Spinal cord (tissue), 10 donors: ENCODE results near the gene ANP32B. TPM values are rescaled to one million over a fixed set of nuclear protein-coding genes. Genes with fewer than 3 reads are reported as not detected.

ENCODE experiments used
- DNase-seq, 6 donors: peaks; one replicate each; pipeline versions ENCODE4 v3.0.0 to v3.0.0-alpha.2; 2013 to 2015; ENCODE audit warnings: low spot score in 6 of 6, low read depth in 4 of 6
- H3K27ac ChIP-seq: one replicate; pipeline ENCODE4 v1.5.1; 2013; ENCODE audit warnings: low read depth, low read length, control low read depth
- H3K27me3 ChIP-seq: one replicate; pipeline ENCODE4 v1.6.1; 2013; ENCODE audit warnings: low read length; ENCODE audit not compliant: control insufficient read depth, insufficient read depth
- H3K36me3 ChIP-seq: one replicate; pipeline ENCODE4 v1.6.1; 2013; ENCODE audit warnings: low read length; ENCODE audit not compliant: control insufficient read depth, insufficient read depth
- H3K4me1 ChIP-seq: one replicate; pipeline ENCODE4 v1.6.1; 2013; ENCODE audit warnings: low read length; ENCODE audit not compliant: control insufficient read depth, insufficient read depth
- H3K4me3 ChIP-seq: one replicate; pipeline ENCODE4 v1.5.1; 2013; ENCODE audit warnings: low read depth, low read length, control low read depth
- H3K9me3 ChIP-seq: one replicate; pipeline ENCODE4 v1.6.1; 2013; ENCODE audit warnings: low read length; ENCODE audit not compliant: control insufficient read depth, insufficient read depth
- WGBS: methylation state at CpG from one replicate; pipeline ENCODE4 v1.1.5; 2013; ENCODE audit warnings: missing lambda C conversion rate; ENCODE audit not compliant: insufficient coverage; 5-methylcytosine and 5-hydroxymethylcytosine counted together
- polyA plus RNA-seq, 2 donors: library from polyadenylated mRNA; unstranded; fragments of 120-200 nt; gene quantifications; one replicate each; pipeline ENCODE4 v1.2.1, GENCODE V29; 2013; ENCODE audit not compliant: insufficient read length in 2 of 2
- total RNA-seq, 2 donors: library from RNA; depleted of rRNA in 1 of 2; stranded (reverse); fragments of 120-200 nt in 1 of 2; fragments of >200 nt in 1 of 2; gene quantifications; one replicate each; pipeline versions ENCODE4 v1.2.3 to v1.2.4, GENCODE V29; 2013 to 2014
- donor health status: healthy.

The ANP32B gene
- total and polyA plus RNA-seq, 4 donors, result 14.5 to 150 (median 82.1) TPM

GRCh38 chr9:98034593-98035546, 51.7 kb downstream of the ANP32B start:
- no peak overlapping the region for H3K27ac ChIP-seq
- DNase-seq, result peak; percentile 19 to 88 (median 57)
- WGBS, result 17% methylated on average over 11 of the region's 20 CpGs
- H3K4me1 ChIP-seq, result peaks cover 4% of the 10 kb centered on the region
- no peaks in the 10 kb centered on the region for H3K36me3 ChIP-seq
- no peak overlapping the region for H3K4me3 ChIP-seq
- no peaks in the 10 kb centered on the region for H3K27me3 ChIP-seq
- no peaks in the 10 kb centered on the region for H3K9me3 ChIP-seq

DNA sequence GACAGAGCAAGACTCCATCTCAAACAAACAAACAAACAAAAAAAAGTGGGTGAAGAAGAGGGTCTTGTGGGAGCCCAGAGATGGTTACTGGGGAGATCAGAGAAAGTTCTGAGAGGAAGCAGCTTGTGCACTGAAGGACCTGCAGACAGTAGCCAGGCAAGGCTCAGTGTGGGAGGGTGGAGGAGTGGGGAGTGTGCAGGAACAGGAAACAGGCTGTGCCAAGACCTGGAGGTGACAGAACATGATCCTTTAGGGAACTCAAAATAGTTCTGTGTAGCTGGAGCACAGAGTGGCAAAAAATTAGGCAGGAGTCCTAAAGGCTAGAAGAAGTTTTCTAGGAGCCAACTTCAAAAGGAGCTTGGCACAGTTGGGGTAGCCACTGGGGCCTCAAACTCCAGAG, 54.2 kb downstream of the ANP32B start:
- no peaks in the 10 kb centered on the region for H3K9me3 ChIP-seq
- no peaks in the 10 kb centered on the region for H3K27me3 ChIP-seq
- H3K4me3 ChIP-seq, result no peak overlapping the region
- H3K36me3 ChIP-seq, result no peaks in the 10 kb centered on the region
- H3K27ac ChIP-seq, result no peak overlapping the region
- DNase-seq, result no peak
- peaks cover 4% of the 10 kb centered on the region for H3K4me1 ChIP-seq

- Histone ChIP-seq H3K27ac (no peak overlapping the region), H3K9me3 (no peaks in the 10 kb centered on the region), H3K27me3 (no peaks in the 10 kb centered on the region), H3K36me3 (no peaks in the 10 kb centered on the region), H3K4me1 (peaks cover 4% of the 10 kb centered on the region), H3K4me3 (no peak overlapping the region)
- 69% methylated on average over 7 of the region's 8 CpGs for WGBS
- DNase-seq, result no peak
Measured at GRCh38 chr9:98038958-98039357, 55.8 kb downstream of the ANP32B start.

DNA sequence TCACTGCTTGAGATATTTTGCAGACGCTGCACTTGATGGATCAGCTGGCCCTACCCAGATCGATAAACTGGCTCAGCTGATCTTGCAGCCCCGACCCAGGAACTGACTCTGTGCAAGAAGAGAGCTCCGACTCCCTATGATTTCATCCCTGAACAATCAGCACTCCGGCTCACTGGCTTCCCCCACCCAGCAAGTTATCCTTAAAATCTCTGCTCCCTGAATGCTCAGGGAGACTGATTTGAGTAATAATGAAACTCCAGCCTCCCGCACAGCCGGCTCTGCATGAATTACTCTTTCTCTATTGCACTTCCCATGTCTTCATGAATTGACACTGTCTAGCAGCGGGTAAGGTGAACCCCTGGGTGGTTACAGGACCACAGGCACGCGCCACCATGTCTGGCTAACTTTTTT, 56.5 kb downstream of the ANP32B start:
- no peak overlapping the region for H3K4me3 ChIP-seq
- no peaks in the 10 kb centered on the region for H3K27me3 ChIP-seq
- no peaks in the 10 kb centered on the region for H3K36me3 ChIP-seq
- no peak for DNase-seq
- no peaks in the 10 kb centered on the region for H3K9me3 ChIP-seq
- peaks cover 2% of the 10 kb centered on the region for H3K4me1 ChIP-seq
- 54% methylated on average over 8 of the region's 10 CpGs for WGBS
- H3K27ac ChIP-seq, result no peak overlapping the region

GRCh38 chr9:98040212-98040611, 57.1 kb downstream of the ANP32B start:
- H3K36me3 ChIP-seq, result no peaks in the 10 kb centered on the region
- WGBS, result 88% methylated on average over 6 of the region's 6 CpGs
- no peak for DNase-seq
- no peaks in the 10 kb centered on the region for H3K27me3 ChIP-seq
- no peak overlapping the region for H3K4me3 ChIP-seq
- H3K4me1 ChIP-seq, result no peaks in the 10 kb centered on the region
- H3K27ac ChIP-seq, result no peak overlapping the region
- no peaks in the 10 kb centered on the region for H3K9me3 ChIP-seq

DNA sequence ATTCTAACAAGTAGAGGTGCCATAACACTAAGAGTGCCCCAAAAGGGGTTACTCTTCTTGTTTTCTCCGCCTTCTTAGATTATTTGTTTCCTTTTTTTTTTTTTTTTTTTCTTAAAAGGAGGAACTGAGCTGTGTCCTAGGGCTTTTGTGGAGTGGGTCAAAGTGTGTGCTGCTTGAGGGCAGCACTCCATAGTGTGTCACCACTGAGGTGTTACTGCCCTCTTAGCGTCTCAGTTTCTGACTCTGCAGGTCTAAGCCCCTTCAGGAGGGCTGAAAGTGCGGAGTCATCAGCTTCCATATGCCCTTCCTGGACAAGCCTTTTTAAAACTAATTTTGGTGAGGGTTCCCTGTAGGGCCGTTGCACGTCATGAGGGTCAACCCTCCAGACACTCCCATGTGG, 60.8 kb downstream of the ANP32B start:
- no peak for DNase-seq
- WGBS, result 100% methylated on average over 1 of the region's 5 CpGs
- no peaks in the 10 kb centered on the region for H3K4me1 ChIP-seq

DNA sequence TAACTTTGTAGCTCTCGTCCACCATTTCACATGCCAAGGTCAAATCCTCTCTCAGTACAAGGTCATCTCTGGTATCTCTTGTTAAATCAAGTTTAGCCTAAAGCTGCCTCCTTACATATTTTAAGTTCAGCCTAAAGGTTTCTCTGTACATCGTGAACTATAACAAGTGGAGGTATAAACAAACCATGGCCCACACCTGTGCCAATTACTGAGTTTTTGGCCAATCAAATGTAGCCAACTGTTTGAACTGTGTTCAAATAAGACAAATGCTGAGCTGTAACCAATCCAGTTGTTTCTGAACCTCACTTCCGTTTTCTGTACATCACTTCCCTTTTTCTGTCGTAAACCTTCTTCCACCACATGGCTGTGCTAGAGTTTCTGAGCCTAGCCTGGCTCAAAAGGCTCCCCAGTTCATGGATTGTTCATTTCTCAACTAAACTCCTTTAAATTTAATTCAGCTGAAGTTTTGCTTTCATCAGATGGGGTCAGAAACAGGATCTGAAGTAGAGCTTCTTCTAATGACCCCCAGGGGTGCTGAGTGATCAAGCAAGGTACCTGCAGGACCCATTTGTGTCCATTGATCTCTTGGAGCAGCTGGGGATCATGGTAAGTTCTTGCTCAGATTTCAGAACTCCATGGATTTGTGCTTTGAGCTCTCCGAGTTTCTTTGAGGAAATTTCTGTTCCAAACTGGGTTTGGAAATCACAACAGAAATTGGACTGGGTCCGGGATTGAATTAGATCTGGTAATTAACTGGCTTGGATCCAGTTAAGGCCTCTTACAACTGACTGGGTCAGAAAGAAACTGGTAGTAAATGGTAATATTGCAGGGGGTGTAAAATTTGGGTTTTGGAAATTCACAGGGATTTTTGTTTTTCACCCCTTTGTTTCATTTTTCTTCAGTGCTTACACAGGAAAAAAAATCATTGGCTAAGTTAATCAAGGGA, 62.4 kb downstream of the ANP32B start:
- Histone ChIP-seq H3K4me1 (no peaks in the 10 kb centered on the region), H3K36me3 (no peaks in the 10 kb centered on the region), H3K27me3 (no peaks in the 10 kb centered on the region), H3K27ac (no peak overlapping the region), H3K9me3 (no peaks in the 10 kb centered on the region), H3K4me3 (no peak overlapping the region)
- 88% methylated on average over 5 of the region's 6 CpGs for WGBS
- DNase-seq, result no peak

More for the DNA sequence above, 60.8 kb downstream of the ANP32B start:
- no peak overlapping the region for H3K4me3 ChIP-seq
- H3K9me3 ChIP-seq, result no peaks in the 10 kb centered on the region
- no peaks in the 10 kb centered on the region for H3K27me3 ChIP-seq
- H3K36me3 ChIP-seq, result no peaks in the 10 kb centered on the region
- no peak overlapping the region for H3K27ac ChIP-seq

DNA sequence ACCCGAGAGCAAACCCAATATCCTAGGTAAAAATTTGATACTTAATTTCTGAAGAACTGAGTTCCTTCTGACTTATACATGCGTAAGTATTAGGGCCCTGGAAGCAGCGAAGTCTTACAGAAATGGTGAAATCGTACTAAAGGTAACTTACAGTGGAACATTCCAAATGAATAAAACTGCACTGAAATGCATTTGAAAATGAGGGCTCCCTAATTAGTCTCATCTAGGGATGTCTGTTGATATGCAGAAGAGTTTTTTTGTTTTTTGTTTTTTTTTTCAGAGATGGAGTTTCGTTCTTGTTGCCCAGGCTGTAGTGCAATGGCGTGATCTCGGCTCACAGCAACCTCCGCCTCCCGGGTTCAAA, 63.0 kb downstream of the ANP32B start:
- Histone ChIP-seq H3K4me3 (no peak overlapping the region), H3K27me3 (no peaks in the 10 kb centered on the region), H3K27ac (no peak overlapping the region), H3K9me3 (no peaks in the 10 kb centered on the region), H3K4me1 (no peaks in the 10 kb centered on the region), H3K36me3 (no peaks in the 10 kb centered on the region)
- no peak for DNase-seq
- WGBS, result 90% methylated on average over 6 of the region's 9 CpGs

GRCh38 chr9:98047002-98047401, 63.9 kb downstream of the ANP32B start:
- no peaks in the 10 kb centered on the region for H3K27me3 ChIP-seq
- H3K27ac ChIP-seq, result no peak overlapping the region
- 80% methylated on average over 1 of the region's 5 CpGs for WGBS
- H3K9me3 ChIP-seq, result no peaks in the 10 kb centered on the region
- H3K4me1 ChIP-seq, result no peaks in the 10 kb centered on the region
- no peak overlapping the region for H3K4me3 ChIP-seq
- no peaks in the 10 kb centered on the region for H3K36me3 ChIP-seq
- DNase-seq, result no peak
